Measurements from ENCODE around the gene DGCR6L. TPM values are rescaled to one million over a fixed set of nuclear protein-coding genes. Genes with fewer than 3 reads are reported as not detected.
"Not testable (repeated sequence)": the region's sequence is repeated elsewhere in the genome, so short reads cannot be mapped to it uniquely, and the experiment has no call there.

The DGCR6L gene
- total RNA-seq, 1 donor from 2014 or later, result 12.4 TPM

DNA sequence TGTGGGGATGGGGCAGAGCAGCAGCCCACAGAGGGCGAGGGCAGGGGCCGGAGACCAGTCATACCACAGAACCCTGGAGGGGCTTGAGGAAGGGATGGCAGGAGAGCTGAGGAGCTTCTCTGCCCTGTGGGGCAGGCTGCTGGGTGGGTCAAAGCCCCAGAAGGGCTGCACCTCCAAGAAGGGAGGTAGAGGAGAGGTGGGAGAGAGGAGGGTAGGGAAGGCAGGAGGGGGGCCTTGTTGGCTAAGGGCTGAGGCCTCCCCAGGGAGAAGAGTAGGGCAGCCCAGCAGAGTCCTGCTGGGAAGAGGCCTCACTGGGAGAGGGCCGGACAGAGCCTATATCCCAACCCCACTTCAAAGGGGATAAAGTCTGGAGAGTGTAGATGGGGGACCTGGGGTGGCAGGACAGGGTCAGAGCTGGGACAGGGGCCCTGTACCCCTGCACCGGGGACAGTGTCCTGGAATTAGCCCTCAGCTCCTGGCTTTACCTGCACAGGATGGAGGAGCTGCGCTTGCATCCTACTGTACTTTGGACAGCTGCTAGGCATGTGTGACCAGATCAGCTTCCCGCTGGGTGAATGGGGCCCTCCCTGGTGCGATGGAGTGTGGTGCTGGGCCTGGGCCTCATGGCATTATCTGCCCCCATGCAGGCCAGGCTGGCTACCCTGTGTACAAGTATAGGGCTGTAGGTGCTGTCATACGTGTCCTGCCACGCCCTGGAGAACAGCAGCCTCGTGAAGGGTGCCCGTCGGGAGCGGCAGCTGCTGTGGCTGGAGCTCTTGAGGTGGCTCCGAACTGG lies 7.3 kb downstream of the DGCR6L start:
- ChIA-PET POLR2A (no interaction called here), CTCF (no interaction called here)
- no peak for ATAC-seq (ENCODE audit: low read depth)
- DNase-seq, result no peak
- no peak overlapping the region for H3K4me3 Mint-ChIP-seq
- H3K27me3 Mint-ChIP-seq, result no peaks in the 10 kb centered on the region
- intact Hi-C loops (cut with micrococcal nuclease), result no loop called here
- H3K9me3 Mint-ChIP-seq, result no peaks in the 10 kb centered on the region
- H3K27ac Mint-ChIP-seq, result no peak overlapping the region
- H3K36me3 Mint-ChIP-seq (ENCODE audit: low read depth), result no peaks in the 10 kb centered on the region
- peaks cover 4% of the 10 kb centered on the region for H3K4me1 Mint-ChIP-seq
- TF ChIP-seq, protein P1, sequence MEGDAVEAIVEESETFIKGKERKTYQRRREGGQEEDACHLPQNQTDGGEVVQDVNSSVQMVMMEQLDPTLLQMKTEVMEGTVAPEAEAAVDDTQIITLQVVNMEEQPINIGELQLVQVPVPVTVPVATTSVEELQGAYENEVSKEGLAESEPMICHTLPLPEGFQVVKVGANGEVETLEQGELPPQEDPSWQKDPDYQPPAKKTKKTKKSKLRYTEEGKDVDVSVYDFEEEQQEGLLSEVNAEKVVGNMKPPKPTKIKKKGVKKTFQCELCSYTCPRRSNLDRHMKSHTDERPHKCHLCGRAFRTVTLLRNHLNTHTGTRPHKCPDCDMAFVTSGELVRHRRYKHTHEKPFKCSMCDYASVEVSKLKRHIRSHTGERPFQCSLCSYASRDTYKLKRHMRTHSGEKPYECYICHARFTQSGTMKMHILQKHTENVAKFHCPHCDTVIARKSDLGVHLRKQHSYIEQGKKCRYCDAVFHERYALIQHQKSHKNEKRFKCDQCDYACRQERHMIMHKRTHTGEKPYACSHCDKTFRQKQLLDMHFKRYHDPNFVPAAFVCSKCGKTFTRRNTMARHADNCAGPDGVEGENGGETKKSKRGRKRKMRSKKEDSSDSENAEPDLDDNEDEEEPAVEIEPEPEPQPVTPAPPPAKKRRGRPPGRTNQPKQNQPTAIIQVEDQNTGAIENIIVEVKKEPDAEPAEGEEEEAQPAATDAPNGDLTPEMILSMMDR (IDR thresholded peaks at IDR 0.05), result no peak

DNA sequence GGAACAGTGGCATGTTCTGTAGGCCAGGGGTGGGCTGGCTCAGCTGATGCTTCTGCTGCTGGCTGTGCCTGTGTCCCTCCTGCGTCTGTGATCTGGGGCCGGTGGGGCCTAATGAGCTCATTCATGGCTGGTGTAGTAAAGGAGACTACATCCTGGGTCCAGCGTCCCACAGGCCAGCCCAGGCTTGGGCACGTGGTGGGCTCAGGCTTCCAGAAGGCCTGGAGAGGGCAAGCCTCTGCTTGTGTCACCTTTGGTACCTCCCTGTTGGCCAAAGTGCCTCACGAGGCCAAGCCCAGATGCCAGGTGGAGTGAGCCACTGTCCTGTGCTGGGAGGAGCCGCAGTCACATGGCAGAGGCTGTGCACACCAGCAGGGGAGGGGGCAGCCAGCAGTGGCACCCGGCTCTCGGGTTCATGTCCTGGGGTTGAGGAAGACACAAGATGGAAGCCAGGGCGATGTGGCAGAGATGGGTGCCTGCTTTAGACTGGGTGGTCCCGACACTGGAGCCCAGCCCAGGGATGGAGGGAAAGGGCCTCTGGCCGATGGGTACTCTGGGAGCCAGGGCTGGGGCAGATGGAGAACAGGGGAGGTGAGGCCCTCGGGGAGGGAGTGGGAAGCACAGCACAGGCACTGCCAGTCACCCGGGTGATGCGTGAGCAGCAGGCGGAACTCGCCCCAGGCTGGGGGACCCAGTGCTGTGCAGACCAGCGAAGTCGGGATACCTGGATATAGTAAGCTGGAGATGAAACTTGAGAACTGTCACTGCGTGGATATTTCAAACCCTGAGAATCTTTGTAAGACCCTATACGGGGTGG lies 8.4 kb downstream of the DGCR6L start:
- POLR2A ChIA-PET; H3K4me3 Mint-ChIP-seq; DNase-seq; H3K27ac Mint-ChIP-seq; H3K36me3 Mint-ChIP-seq (ENCODE audit: low read depth); ATAC-seq (ENCODE audit: low read depth); H3K9me3 Mint-ChIP-seq; H3K27me3 Mint-ChIP-seq; CTCF ChIA-PET; intact Hi-C loops (cut with micrococcal nuclease); H3K4me1 Mint-ChIP-seq: not testable (repeated sequence)

DNA sequence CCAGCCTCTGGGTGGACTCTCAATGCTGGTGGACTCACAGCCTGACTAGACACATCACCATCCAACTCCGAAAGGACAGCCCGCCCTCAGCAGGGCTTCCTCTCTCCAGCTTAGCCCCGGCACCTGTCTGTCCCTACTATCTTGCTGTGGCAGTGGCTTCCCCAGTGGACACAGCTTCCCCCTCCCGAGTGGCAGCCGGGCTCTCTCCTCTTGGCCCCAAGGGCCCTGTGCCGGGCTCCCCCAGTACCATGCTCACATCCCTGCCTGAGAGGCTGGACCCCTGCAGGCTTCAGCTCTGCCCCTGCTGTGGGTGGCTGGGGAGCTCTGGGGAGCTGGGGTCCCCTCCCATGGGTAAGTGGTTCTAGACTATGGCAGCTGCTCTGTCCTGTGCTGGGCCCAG lies 9.1 kb downstream of the DGCR6L start:
- ATAC-seq (ENCODE audit: low read depth); POLR2A ChIA-PET: not testable (repeated sequence)

DNA sequence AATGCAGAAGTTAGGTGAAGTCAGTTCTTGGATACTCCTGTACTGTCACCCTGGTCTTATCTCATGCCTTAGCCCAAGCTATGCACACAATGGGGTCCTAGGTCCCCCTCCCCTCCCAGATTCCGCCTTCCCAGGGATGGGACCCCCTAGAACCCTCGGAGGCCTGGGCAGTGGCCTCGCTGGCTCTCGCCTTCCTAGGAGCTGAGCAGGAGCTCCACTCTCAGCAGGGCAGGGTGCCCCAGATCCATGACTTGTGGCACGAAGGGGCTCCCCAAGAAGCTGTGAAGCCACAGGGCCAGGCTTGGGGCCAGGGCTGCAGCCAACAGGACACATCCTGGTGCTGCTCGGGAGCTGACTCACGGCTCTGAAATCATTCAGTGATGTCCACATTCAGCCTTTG lies 9.7 kb downstream of the DGCR6L start:
- DNase-seq; CTCF ChIA-PET; H3K9me3 Mint-ChIP-seq; H3K27me3 Mint-ChIP-seq; POLR2A ChIA-PET; H3K27ac Mint-ChIP-seq; H3K36me3 Mint-ChIP-seq (ENCODE audit: low read depth); intact Hi-C loops (cut with micrococcal nuclease); ATAC-seq (ENCODE audit: low read depth); H3K4me3 Mint-ChIP-seq; H3K4me1 Mint-ChIP-seq: not testable (repeated sequence)

More for the DNA sequence above, 9.1 kb downstream of the DGCR6L start:
- H3K27me3 Mint-ChIP-seq; CTCF ChIA-PET; H3K4me3 Mint-ChIP-seq; H3K9me3 Mint-ChIP-seq; H3K27ac Mint-ChIP-seq; intact Hi-C loops (cut with micrococcal nuclease); H3K36me3 Mint-ChIP-seq (ENCODE audit: low read depth); DNase-seq; H3K4me1 Mint-ChIP-seq: not testable (repeated sequence)

DNA sequence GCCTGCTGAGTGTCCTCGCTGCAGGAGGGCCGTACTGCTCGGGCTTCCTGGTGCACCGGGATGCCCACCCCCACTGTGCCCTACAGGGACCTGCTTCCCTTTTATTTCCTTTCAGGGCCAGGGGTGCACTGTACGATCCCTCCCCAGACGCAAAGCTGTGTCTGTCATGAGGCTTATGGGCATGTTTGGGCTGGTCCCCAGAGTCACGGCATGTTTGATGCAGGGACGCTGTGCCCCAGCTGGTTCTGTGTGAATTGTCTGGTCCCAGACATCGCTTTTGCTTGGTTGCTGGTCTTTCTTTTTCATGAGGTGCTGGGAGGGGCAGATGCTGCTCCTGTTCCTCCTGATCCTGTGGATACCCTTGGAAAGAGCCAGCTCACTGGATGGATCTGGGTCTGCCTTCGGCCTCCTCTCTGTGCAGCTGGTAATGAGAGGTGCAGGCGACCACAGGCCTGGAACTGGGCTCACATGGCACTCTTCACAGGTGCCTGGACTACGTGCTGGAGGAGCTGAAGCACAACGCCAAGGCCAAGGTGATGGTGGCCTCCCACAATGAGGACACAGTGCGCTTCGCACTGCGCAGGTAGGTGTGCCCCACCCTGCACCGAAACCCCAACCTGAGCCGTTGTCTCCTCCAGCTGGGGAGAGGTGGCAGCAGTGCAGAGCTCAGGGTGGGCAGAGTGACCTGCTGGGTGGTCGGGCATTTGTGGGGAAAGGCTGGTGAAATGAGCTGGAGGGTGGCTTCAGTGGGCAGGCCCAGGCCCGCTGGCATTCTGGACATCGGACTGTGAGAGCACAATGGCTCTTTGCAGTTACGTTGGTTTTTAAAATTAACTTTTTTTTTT lies 10.8 kb downstream of the DGCR6L start:
- H3K27me3 Mint-ChIP-seq; H3K9me3 Mint-ChIP-seq; H3K27ac Mint-ChIP-seq; H3K36me3 Mint-ChIP-seq (ENCODE audit: low read depth); intact Hi-C loops (cut with micrococcal nuclease); ATAC-seq (ENCODE audit: low read depth); CTCF ChIA-PET; POLR2A ChIA-PET; H3K4me1 Mint-ChIP-seq; H3K4me3 Mint-ChIP-seq: not testable (repeated sequence)
- DNase-seq, result peak; percentile 7

DNA sequence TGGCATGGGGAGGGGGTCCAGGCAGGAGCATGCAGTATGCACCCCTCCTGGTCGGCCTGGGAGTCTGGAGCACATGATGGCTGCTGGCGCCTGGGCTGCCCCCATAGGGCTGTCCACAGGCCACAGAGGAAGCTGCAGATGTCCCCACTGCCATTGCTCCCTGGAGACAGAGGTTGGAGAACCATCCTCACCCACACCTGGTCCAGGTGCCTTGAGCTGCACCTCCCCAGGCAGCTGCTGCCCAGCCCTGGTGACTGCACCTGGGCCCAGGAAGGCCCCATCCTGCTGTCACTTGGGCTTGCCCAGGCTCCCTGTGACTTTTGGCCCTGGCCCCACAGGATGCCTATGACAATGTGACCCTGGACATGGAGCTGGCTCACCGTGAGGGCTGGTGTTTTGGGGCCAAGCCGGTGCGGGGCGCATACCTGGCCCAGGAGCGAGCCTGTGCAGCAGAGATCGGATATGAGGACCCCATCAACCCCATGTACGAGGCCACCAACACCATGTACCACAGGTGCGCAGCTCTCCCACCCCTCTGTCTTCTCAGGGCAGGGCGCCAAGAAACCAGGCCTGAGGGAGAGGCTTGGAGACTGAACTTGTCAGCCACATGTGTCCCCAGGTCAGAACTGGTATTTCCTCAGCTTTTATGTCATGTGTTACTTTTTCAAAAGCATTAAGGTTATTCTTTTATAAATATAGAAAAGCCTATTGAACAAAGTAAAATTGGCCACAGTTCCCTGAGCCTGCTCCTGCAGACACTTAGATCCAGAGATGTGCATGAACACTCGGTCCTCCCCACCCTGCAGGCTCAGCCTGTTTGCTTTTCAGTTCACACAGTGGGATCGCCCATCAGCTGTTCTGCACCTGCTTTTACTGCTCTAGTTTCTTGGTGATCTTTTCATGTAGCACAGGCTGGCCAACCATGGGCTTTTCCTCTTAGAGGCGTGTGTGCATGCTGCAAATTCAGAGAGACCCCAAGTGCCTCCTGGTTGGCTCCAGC lies 12.1 kb downstream of the DGCR6L start:
- H3K9me3 Mint-ChIP-seq; ATAC-seq (ENCODE audit: low read depth); H3K27me3 Mint-ChIP-seq; CTCF ChIA-PET; DNase-seq; H3K36me3 Mint-ChIP-seq (ENCODE audit: low read depth); H3K4me1 Mint-ChIP-seq; H3K4me3 Mint-ChIP-seq; intact Hi-C loops (cut with micrococcal nuclease); H3K27ac Mint-ChIP-seq; POLR2A ChIA-PET: not testable (repeated sequence)

DNA sequence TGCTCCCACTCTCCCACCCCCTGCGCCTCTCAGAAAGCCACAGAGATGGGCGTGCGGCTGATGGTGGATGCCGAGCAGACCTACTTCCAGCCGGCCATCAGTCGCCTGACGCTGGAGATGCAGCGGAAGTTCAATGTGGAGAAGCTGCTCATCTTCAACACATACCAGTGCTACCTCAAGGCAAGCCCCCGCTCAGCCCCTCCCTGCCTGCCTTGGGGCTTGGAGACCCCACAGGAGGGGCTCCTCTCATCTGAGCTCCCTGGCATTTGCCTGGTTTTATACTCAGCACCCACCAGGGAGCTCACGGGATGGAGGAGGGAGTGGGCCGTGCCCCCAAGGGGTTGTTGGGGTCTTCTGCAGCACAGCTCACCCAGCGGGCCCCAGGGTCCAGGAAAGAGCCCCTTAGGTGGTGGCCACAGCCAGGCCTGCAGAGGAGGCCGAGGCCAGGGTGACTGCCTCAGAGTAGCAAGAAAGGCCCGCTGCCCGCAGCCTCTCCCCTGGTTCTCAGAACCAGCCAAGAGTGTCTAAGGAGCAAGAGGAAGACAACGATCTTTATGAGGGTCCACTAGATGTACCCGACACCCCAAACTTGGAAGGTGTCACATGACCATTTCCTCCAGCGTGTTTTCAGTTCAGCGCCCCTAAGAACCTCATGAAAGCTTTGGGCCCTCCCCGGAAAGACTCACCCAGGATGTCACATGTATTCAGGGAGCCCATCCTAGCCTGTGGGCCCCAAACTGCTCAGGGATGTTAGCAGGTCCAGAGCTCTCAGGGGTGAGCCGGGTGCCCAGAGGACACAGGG lies 13.0 kb downstream of the DGCR6L start:
- POLR2A ChIA-PET; DNase-seq; H3K27me3 Mint-ChIP-seq; CTCF ChIA-PET; ATAC-seq (ENCODE audit: low read depth); H3K36me3 Mint-ChIP-seq (ENCODE audit: low read depth); intact Hi-C loops (cut with micrococcal nuclease); H3K9me3 Mint-ChIP-seq; H3K27ac Mint-ChIP-seq; H3K4me1 Mint-ChIP-seq; H3K4me3 Mint-ChIP-seq: not testable (repeated sequence)
